Liver (tissue), 9 donors: ENCODE measurements around the gene ERAL1. TPM values are rescaled to one million over a fixed set of nuclear protein-coding genes. Genes with fewer than 3 reads are reported as not detected.
A peak's percentile ranks its signal among the peaks of the same experiment; 100 is the strongest.

Source experiments
- DNase-seq: peaks from one replicate; pipeline ENCODE4 v3.0.0-alpha.2; 2017; ENCODE audit warnings: low spot score
- H3K27ac ChIP-seq, 2 donors: one replicate each; pipeline ENCODE4 v1.7.0; 2013; ENCODE audit warnings: inconsistent platforms in 2 of 2, low read length in 2 of 2, control low read depth in 1 of 2, low read depth in 1 of 2, mild to moderate bottlenecking in 1 of 2
- H3K27me3 ChIP-seq, 4 donors: one replicate each; pipeline versions ENCODE4 v1.6.1 to v1.7.0; 2013; ENCODE audit warnings: low read length in 3 of 4, inconsistent platforms in 1 of 4, mild to moderate bottlenecking in 1 of 4, moderate library complexity in 1 of 4; ENCODE audit not compliant: control insufficient read depth in 4 of 4, insufficient read depth in 4 of 4
- H3K36me3 ChIP-seq, 4 donors: one replicate each; pipeline versions ENCODE4 v1.6.1 to v1.7.0; 2013; ENCODE audit warnings: low read length in 3 of 4, mild to moderate bottlenecking in 3 of 4, low read depth in 1 of 4, moderate library complexity in 1 of 4; ENCODE audit not compliant: control insufficient read depth in 4 of 4, insufficient read depth in 3 of 4
- H3K4me1 ChIP-seq, 4 donors: one replicate each; pipeline versions ENCODE4 v1.6.1 to v1.7.0; 2013; ENCODE audit warnings: low read length in 3 of 4, mild to moderate bottlenecking in 3 of 4, moderate library complexity in 1 of 4; ENCODE audit not compliant: control insufficient read depth in 4 of 4, insufficient read depth in 4 of 4
- H3K4me3 ChIP-seq, 3 donors: one replicate each; pipeline versions ENCODE4 v1.6.1 to v1.7.0; 2013; ENCODE audit warnings: low read length in 3 of 3, control low read depth in 1 of 3, low read depth in 1 of 3, mild to moderate bottlenecking in 1 of 3
- H3K9ac ChIP-seq, 2 donors: one replicate each; pipeline ENCODE4 v1.7.0; 2013; ENCODE audit warnings: low read length in 2 of 2, mild to moderate bottlenecking in 2 of 2, moderate library complexity in 2 of 2, control low read depth in 1 of 2, low read depth in 1 of 2
- H3K9me3 ChIP-seq, 4 donors: one replicate each; pipeline versions ENCODE4 v1.6.1 to v1.7.0; 2013; ENCODE audit warnings: low read length in 3 of 4; ENCODE audit not compliant: control insufficient read depth in 4 of 4
- EGR1 ChIP-seq, 2 donors: IDR thresholded peaks; 2 replicates each; pipeline ENCODE4 v1.6.1; 2016 to 2018; ENCODE audit warnings: antibody characterized with exemption in 2 of 2, low read depth in 2 of 2
- FOXA1 ChIP-seq: IDR thresholded peaks from 2 replicates; pipeline ENCODE4 v1.6.1; 2016; ENCODE audit warnings: antibody characterized with exemption
- FOXA2 ChIP-seq: IDR thresholded peaks from 2 replicates; pipeline ENCODE4 v1.6.1; 2016; ENCODE audit warnings: antibody characterized with exemption
- GABPA ChIP-seq, 2 donors: IDR thresholded peaks in 1 of 2; conservative IDR thresholded peaks in 1 of 2; 2 replicates each; pipeline ENCODE4 v1.6.1; 2016; ENCODE audit warnings: antibody characterized with exemption in 2 of 2, mild to moderate bottlenecking in 1 of 2, moderate library complexity in 1 of 2
- HNF4A ChIP-seq, 2 donors: conservative IDR thresholded peaks; 2 replicates each; pipeline ENCODE4 v1.6.1; 2016; ENCODE audit warnings: antibody characterized with exemption in 2 of 2, mild to moderate bottlenecking in 2 of 2
- HNF4G ChIP-seq: IDR thresholded peaks from 2 replicates; pipeline ENCODE4 v1.6.1; 2016; ENCODE audit warnings: antibody characterized with exemption
- JUND ChIP-seq, 2 donors: IDR thresholded peaks; 2 replicates each; pipeline ENCODE4 v1.6.1; 2016; ENCODE audit warnings: antibody characterized with exemption in 2 of 2
- NR2F2 ChIP-seq: IDR thresholded peaks from 2 replicates; pipeline ENCODE4 v1.6.1; 2016; ENCODE audit warnings: antibody characterized with exemption
- RAD21 ChIP-seq, 2 donors: IDR thresholded peaks; 2 replicates each; pipeline ENCODE4 v1.6.1; 2016; ENCODE audit warnings: antibody characterized with exemption in 2 of 2, mild to moderate bottlenecking in 2 of 2
- RXRA ChIP-seq, 2 donors: IDR thresholded peaks; 2 replicates each; pipeline ENCODE4 v1.6.1; 2017 to 2018; ENCODE audit warnings: antibody characterized with exemption in 2 of 2, mild to moderate bottlenecking in 1 of 2
- SP1 ChIP-seq: IDR thresholded peaks from 2 replicates; pipeline ENCODE4 v1.6.1; 2018; ENCODE audit warnings: antibody characterized with exemption, mild to moderate bottlenecking
- TAF1 ChIP-seq: conservative IDR thresholded peaks from 2 replicates; pipeline ENCODE4 v1.6.1; 2016; ENCODE audit warnings: antibody characterized with exemption, mild to moderate bottlenecking
- YY1 ChIP-seq: IDR thresholded peaks from 2 replicates; pipeline ENCODE4 v1.6.1; 2016; ENCODE audit warnings: antibody characterized with exemption, mild to moderate bottlenecking
- WGBS: extraction: QIAGEN DNeasy Blood & Tissue Kit; methylation state at CpG from one replicate; pipeline ENCODE4 v1.1.7; 2013; 5-methylcytosine and 5-hydroxymethylcytosine counted together
- polyA plus RNA-seq, 2 donors: library from polyadenylated mRNA; stranded (reverse) in 1 of 2; unstranded in 1 of 2; fragments of 200-250 nt in 1 of 2; fragments of >200 nt in 1 of 2; fragmentation: Nextera tagmentation in 1 of 2; extraction: Ambion mirVana in 1 of 2; gene quantifications; one replicate each; pipeline versions ENCODE4 v1.2.1 to v1.2.3, GENCODE V29; 2013 to 2015
- total RNA-seq, 2 donors: library from RNA; depleted of rRNA; stranded (reverse); fragments of >200 nt; gene quantifications; one replicate each; pipeline ENCODE4 v1.2.3, GENCODE V29; 2014
- TF ChIP-seq, protein P1 (sequence below): IDR thresholded peaks from 2 replicates; pipeline ENCODE4 v1.6.1; 2016; ENCODE audit warnings: antibody characterized with exemption
- TF ChIP-seq, protein P2 (sequence below): IDR thresholded peaks from 2 replicates; pipeline ENCODE4 v1.6.1; 2016; ENCODE audit warnings: antibody characterized with exemption
- TF ChIP-seq, protein P3 (sequence below): IDR thresholded peaks from 2 replicates; pipeline ENCODE4 v1.6.1; 2016; ENCODE audit warnings: antibody characterized with exemption, mild to moderate bottlenecking
- TF ChIP-seq, protein P4 (sequence below): fragments of 150-350 bp; IDR thresholded peaks from 2 replicates; pipeline ENCODE4 v1.5.1; 2017; ENCODE audit warnings: improper control_type of control experiment, low read depth, low read length; ENCODE audit not compliant: missing input control
- TF ChIP-seq, protein P5 (sequence below): IDR thresholded peaks from 2 replicates; pipeline ENCODE4 v1.6.1; 2016; ENCODE audit warnings: antibody characterized with exemption
- donor health status: healthy.
- donor health status: healthy.
- donor health status: healthy.
- donor health status: healthy.
- donor health status: healthy.

Gene ERAL1
- total and polyA plus RNA-seq, 4 donors: 17.3 to 34.5 (median 29.5) TPM

DNA sequence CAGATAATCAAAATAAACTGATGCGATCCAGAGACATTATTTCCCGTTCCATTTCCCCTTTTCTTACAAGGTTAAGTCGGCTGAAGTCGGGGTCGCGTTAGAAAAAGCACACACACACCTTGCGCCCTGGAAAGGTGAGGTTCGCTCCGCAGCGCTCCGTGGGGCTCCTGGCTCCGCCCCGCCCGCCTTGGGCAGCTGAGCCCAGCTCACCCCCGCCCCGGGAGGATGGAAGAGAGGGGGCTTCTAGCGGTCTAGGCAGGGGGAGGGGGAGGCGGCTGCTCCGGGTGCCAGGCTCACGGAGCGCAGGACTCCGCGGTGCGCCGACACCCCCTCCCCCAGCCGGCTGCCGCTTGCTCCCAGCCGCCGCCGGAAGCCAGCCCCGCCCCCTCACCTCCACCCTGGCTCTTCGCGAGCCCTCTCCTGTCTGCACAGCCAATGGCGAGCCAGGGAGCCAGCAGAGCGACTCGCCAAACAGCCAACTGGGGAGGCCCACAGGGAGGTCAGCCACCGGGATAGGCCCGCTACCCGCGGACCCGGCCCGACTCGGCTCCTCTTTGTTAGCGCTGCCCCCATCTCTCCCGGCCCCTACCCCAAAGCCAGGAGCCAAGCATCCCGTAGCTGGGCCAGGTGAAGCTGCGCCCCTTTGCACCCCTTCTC lies 42.6 kb upstream of the ERAL1 start:
- WGBS: under 1% methylated on average over 47 of the region's 47 CpGs
- peaks cover 6 to 24% (median 9%) of the 10 kb centered on the region in 4 donors for H3K4me1 ChIP-seq
- TF ChIP-seq HNF4G: no peak
- no peak for TF ChIP-seq TAF1
- peak in 1 of 2 donors; percentile 21 for TF ChIP-seq RAD21 (IDR thresholded peaks at IDR 0.05)
- TF ChIP-seq SP1: peak; percentile 86
- TF ChIP-seq, protein P1, sequence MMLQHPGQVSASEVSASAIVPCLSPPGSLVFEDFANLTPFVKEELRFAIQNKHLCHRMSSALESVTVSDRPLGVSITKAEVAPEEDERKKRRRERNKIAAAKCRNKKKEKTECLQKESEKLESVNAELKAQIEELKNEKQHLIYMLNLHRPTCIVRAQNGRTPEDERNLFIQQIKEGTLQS: no peak
- peak; percentile 1 for TF ChIP-seq YY1
- TF ChIP-seq NR2F2: peak; percentile 32
- TF ChIP-seq GABPA (IDR thresholded peaks at IDR 0.05 in 1 of 2, conservative IDR thresholded peaks at IDR 0.05 in 1 of 2): peak; percentile 42 to 81
- TF ChIP-seq, protein P2, sequence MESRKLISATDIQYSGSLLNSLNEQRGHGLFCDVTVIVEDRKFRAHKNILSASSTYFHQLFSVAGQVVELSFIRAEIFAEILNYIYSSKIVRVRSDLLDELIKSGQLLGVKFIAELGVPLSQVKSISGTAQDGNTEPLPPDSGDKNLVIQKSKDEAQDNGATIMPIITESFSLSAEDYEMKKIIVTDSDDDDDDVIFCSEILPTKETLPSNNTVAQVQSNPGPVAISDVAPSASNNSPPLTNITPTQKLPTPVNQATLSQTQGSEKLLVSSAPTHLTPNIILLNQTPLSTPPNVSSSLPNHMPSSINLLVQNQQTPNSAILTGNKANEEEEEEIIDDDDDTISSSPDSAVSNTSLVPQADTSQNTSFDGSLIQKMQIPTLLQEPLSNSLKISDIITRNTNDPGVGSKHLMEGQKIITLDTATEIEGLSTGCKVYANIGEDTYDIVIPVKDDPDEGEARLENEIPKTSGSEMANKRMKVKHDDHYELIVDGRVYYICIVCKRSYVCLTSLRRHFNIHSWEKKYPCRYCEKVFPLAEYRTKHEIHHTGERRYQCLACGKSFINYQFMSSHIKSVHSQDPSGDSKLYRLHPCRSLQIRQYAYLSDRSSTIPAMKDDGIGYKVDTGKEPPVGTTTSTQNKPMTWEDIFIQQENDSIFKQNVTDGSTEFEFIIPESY: no peak
- TF ChIP-seq, protein P3, sequence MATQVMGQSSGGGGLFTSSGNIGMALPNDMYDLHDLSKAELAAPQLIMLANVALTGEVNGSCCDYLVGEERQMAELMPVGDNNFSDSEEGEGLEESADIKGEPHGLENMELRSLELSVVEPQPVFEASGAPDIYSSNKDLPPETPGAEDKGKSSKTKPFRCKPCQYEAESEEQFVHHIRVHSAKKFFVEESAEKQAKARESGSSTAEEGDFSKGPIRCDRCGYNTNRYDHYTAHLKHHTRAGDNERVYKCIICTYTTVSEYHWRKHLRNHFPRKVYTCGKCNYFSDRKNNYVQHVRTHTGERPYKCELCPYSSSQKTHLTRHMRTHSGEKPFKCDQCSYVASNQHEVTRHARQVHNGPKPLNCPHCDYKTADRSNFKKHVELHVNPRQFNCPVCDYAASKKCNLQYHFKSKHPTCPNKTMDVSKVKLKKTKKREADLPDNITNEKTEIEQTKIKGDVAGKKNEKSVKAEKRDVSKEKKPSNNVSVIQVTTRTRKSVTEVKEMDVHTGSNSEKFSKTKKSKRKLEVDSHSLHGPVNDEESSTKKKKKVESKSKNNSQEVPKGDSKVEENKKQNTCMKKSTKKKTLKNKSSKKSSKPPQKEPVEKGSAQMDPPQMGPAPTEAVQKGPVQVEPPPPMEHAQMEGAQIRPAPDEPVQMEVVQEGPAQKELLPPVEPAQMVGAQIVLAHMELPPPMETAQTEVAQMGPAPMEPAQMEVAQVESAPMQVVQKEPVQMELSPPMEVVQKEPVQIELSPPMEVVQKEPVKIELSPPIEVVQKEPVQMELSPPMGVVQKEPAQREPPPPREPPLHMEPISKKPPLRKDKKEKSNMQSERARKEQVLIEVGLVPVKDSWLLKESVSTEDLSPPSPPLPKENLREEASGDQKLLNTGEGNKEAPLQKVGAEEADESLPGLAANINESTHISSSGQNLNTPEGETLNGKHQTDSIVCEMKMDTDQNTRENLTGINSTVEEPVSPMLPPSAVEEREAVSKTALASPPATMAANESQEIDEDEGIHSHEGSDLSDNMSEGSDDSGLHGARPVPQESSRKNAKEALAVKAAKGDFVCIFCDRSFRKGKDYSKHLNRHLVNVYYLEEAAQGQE: no peak
- TF ChIP-seq, protein P4, sequence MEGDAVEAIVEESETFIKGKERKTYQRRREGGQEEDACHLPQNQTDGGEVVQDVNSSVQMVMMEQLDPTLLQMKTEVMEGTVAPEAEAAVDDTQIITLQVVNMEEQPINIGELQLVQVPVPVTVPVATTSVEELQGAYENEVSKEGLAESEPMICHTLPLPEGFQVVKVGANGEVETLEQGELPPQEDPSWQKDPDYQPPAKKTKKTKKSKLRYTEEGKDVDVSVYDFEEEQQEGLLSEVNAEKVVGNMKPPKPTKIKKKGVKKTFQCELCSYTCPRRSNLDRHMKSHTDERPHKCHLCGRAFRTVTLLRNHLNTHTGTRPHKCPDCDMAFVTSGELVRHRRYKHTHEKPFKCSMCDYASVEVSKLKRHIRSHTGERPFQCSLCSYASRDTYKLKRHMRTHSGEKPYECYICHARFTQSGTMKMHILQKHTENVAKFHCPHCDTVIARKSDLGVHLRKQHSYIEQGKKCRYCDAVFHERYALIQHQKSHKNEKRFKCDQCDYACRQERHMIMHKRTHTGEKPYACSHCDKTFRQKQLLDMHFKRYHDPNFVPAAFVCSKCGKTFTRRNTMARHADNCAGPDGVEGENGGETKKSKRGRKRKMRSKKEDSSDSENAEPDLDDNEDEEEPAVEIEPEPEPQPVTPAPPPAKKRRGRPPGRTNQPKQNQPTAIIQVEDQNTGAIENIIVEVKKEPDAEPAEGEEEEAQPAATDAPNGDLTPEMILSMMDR: no peak
- TF ChIP-seq RXRA (IDR thresholded peaks at IDR 0.05): peak in 1 of 2 donors; percentile 41
- TF ChIP-seq HNF4A (conservative IDR thresholded peaks at IDR 0.05): no peak
- TF ChIP-seq FOXA1: no peak
- TF ChIP-seq FOXA2: no peak
- TF ChIP-seq, protein P5, sequence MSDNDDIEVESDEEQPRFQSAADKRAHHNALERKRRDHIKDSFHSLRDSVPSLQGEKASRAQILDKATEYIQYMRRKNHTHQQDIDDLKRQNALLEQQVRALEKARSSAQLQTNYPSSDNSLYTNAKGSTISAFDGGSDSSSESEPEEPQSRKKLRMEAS: no peak
- peak in 1 of 2 donors; percentile 63 for TF ChIP-seq EGR1 (IDR thresholded peaks at IDR 0.05; ENCODE audit: low read depth in 2 of 2)
- TF ChIP-seq JUND (IDR thresholded peaks at IDR 0.05): no peak
- no peaks in the 10 kb centered on the region for H3K27me3 ChIP-seq
- peak; percentile 94 for DNase-seq
- peak overlapping the region; percentile 68 to 96 for H3K27ac ChIP-seq
- no peaks in the 10 kb centered on the region for H3K9me3 ChIP-seq
- H3K9ac ChIP-seq: peak overlapping the region; percentile 81 to 91
- H3K4me3 ChIP-seq: peak overlapping the region; percentile 77 to 88 (median 85)
- H3K36me3 ChIP-seq: no peaks in the 10 kb centered on the region
